H7 (cell line): ENCODE measurements around the gene SLC37A1. TPM values are rescaled to one million over a fixed set of nuclear protein-coding genes. Genes with fewer than 3 reads are reported as not detected.

ENCODE experiments used
- DNase-seq: peaks from one replicate; pipeline ENCODE4 v3.0.0; 2012
- H3K27me3 ChIP-seq: 2 replicates; pipeline ENCODE4 v1.6.0; 2011; ENCODE audit warnings: mild to moderate bottlenecking, low read length; ENCODE audit not compliant: control insufficient read depth, insufficient read depth
- H3K36me3 ChIP-seq: replicated peaks from 2 replicates; pipeline ENCODE4 v1.5.1; 2011; ENCODE audit warnings: low read length; ENCODE audit not compliant: control insufficient read depth, insufficient read depth
- H3K4me3 ChIP-seq: 2 replicates; pipeline ENCODE4 v1.5.1; 2011; ENCODE audit warnings: low read depth, mild to moderate bottlenecking, control low read depth, low read length, moderate library complexity; ENCODE audit not compliant: insufficient read depth
- total RNA-seq: library from RNA; depleted of rRNA; stranded (reverse); fragments of >200 nt; shearing (Covaris generic); gene quantifications from 2 replicates; pipeline ENCODE4 v1.2.3, GENCODE V29; 2014

Gene SLC37A1
- total RNA-seq, 1 experiment from 2014 or later = 8.2 TPM

DNA sequence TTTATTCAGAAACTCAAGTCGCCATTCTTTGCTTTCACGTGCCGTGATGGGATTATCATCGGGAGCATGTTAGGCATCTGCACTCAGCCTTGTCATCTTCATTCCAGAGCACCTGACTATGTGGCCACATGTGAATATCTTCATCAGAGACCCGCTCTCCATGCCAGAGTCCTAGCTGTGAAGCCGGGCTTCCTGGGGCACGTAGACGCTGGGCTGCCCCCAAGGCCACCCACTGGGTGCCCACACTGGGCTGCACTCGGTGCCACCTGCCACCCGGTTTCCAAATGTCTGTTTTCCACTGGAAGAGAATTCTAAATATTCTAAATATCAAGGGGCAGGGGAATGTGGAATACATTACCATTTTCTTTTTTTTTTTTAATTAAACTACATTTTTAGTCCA lies 43.8 kb downstream of the SLC37A1 start:
- DNase-seq = no peak
- Histone ChIP-seq H3K4me3 (no peak overlapping the region), H3K27me3 (no peaks in the 10 kb centered on the region), H3K36me3 (peaks cover 4% of the 10 kb centered on the region; the same call in 1 of the 2 replicates)

DNA sequence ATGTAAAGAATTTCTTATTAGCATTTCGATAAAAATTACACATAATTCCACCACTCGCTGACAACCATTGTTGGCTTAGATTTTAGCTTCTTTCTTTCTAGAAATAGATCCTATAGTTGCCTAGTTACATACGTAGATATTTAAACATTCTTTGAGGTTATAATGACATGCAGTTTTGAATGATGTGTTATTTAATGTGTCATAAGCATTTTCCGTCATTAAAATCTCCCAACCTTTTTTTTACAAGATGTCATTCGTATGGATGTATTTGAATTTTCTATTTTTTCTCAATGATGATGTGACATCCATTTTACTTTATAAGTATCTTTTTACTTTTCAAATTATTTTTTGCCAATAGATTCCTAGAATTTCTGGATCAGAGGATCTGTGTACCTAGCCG lies 44.7 kb downstream of the SLC37A1 start:
- no peak for DNase-seq

DNA sequence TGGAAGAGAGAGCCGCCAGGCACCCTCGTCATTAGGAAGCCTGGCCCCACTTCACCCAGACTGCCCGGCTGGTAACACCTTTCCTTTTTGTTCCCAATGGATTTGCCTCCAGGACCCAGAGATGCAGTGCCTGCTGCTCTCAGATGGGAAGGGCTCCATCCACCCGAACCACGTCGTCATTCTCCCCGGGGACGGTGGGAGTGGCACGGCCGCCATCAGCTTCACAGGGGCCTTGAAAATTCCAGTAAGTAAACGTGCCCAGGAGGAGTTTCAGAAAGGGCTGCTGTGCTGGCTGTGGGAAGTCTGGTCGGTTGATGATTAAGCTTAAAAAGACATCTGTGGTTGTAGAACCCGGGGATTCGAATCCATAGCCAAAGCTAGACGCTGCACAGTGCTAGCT lies 45.2 kb downstream of the SLC37A1 start:
- DNase-seq = no peak
- Histone ChIP-seq H3K36me3 (peaks cover 4% of the 10 kb centered on the region; the same call in 1 of the 2 replicates), H3K27me3 (no peaks in the 10 kb centered on the region), H3K4me3 (no peak overlapping the region)

More for the DNA sequence above, 44.7 kb downstream of the SLC37A1 start:
- Histone ChIP-seq H3K4me3 (no peak overlapping the region), H3K36me3 (peaks cover 4% of the 10 kb centered on the region; the same call in 1 of the 2 replicates), H3K27me3 (no peaks in the 10 kb centered on the region)

DNA sequence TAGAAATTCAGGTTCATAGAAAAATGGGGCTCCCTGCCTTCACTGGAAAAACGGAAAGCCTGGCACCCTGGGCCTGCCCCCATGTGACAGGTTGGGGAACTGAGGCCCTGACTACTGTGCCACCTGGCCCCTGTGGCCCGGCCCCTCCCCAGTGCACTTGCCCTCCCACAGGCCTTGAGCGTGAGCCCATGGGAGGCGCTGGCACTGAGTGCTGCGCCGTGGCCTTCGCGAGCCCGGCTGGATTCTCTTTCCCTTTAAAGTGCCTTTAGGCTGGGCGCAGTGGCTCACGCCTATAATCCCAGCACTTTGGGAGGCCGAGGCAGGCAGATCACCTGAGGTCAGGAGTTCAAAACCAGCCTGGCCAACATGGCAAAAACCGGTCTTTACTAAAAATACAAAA lies 45.7 kb downstream of the SLC37A1 start:
- Histone ChIP-seq H3K4me3 (no peak overlapping the region), H3K27me3 (no peaks in the 10 kb centered on the region), H3K36me3 (peaks cover 4% of the 10 kb centered on the region; the same call in 1 of the 2 replicates)
- DNase-seq = no peak

DNA sequence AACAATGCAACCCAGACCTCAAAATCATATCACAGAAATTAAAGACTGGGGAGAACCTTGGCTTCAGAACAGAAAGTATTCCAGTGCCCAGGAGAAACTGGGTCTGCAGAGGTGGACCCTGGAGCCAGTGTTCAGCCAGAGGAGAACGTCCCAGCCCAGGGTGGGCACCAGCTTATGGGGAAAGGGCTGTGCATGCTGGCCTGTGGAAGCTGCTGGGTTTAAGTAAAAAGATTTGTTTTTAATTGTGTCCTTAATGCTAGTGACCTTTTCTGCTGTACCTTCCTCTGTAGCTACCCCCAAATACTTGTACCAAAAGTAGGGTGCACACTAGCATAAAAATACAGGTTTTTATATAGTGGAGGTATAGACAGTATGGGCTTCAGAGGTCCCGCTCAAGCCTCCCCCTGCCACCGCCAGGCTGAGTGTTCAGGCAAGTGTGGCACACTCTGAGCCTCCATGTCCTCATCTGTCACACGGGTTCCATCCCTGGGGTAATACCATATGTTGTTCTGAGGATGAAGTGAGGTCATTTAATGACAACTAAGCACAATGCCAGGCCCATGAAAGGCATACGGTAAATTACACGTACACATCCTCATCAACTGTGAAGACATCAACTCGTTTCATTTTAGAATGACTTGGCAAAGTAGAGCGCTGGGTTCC lies 47.0 kb downstream of the SLC37A1 start:
- H3K36me3 ChIP-seq = peaks cover 2% of the 10 kb centered on the region; the same call in 1 of the 2 replicates
- no peaks in the 10 kb centered on the region for H3K27me3 ChIP-seq
- no peak overlapping the region for H3K4me3 ChIP-seq
- no peak for DNase-seq

DNA sequence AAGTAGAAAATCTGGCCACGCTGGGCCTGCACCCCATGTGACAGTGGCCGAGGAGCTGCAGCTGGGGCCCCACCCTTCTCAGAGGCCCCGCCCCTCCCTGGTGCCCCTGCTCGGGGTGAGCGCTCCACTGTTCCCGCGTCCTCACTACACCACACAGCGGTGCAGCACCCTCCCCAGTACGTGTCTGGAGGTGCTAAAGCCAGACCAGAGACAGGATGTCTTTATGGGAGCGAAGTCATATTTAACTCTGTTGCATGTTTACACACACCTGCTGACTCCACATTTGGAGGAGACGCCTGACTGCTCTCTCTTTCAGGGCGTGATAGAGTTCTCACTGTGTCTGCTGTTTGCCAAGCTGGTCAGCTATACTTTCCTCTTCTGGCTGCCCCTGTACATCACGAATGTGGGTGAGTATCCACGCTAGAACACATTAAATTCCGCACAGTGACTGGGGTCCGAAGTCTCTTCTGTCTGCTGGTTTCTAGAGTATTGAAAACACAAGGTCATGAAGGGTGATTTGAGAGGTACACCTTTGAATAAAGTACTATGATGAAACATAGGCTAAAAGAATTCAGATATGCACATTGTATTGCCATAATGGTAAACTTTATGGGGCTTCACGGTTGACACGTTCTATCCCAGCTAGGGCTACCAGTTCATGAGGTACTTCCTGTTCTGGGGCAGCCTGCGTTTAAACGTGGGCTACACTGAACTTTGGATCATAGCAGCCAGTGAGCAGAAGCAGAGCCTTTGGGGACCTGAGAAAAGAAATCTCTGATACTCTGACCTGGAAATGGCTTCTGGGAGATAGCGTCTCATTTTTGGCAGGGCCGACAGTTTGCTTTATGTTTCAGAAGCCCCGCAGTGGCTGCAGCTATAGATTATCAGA lies 48.4 kb downstream of the SLC37A1 start:
- DNase-seq = peak; percentile 61
- Histone ChIP-seq H3K27me3 (no peaks in the 10 kb centered on the region), H3K4me3 (no peak overlapping the region), H3K36me3 (peaks cover 2% of the 10 kb centered on the region)

DNA sequence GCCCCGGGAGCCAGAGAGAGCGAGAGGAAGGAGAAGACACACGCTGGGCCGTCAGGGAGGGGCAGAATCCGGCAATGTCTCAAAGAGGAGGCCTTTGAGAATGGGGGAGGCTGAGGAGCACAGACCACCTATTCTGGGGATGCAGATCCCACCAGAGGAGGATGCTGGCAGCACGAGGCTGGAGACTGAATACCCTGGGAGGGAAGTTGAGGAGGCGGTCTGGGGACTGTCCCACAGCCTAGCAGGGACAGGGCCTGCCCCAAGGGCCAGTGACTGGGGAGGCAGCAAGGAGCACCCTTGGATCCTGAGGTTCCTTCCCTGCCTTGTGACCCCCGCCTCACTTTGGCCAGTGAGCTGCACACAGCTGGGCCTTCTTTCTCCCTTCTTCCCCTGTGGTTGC lies 49.2 kb downstream of the SLC37A1 start:
- H3K27me3 ChIP-seq = no peaks in the 10 kb centered on the region
- DNase-seq = no peak
- H3K36me3 ChIP-seq = peaks cover 2% of the 10 kb centered on the region
- no peak overlapping the region for H3K4me3 ChIP-seq

DNA sequence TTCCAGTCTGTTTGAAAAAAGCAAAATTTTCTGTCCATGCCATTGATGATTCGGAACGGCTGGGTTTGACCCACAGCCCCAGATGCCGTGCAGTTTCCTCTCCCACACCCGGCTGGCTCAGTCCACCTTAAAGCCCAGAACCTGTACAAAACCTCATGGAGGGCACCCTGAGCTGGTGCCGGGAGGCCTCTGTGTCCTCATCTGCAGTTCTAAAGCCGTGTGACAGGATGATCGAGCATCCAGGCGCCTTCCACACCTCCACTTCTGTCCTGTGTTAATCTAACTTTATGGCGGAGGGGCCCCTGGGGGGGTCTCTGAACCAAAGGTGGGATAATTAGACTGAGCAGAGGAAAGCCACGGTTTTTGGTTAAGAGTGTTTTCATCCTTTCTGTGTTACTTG lies 49.6 kb downstream of the SLC37A1 start:
- no peak for DNase-seq
- H3K4me3 ChIP-seq = no peak overlapping the region
- H3K36me3 ChIP-seq = peaks cover 2% of the 10 kb centered on the region
- no peaks in the 10 kb centered on the region for H3K27me3 ChIP-seq

DNA sequence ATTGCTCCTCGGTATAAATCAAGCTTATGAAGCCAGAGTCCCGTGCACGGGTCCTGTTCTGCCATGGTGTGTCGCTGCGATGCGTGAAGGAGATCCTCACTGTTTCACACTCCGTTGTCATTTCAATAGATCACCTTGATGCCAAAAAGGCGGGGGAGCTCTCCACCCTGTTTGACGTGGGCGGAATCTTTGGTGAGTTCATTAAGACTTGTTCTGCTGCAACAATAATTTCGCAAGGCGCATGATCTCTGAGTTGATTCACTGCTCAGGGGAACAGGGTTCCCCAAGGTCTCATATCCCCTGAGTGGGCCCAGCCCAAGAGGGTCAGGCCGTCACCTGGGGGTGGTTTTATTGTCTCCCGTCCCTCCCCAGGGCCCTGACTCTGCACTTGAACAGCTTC lies 50.0 kb downstream of the SLC37A1 start:
- H3K4me3 ChIP-seq = no peak overlapping the region
- no peaks in the 10 kb centered on the region for H3K27me3 ChIP-seq
- H3K36me3 ChIP-seq = peaks cover 2% of the 10 kb centered on the region
- DNase-seq = no peak

DNA sequence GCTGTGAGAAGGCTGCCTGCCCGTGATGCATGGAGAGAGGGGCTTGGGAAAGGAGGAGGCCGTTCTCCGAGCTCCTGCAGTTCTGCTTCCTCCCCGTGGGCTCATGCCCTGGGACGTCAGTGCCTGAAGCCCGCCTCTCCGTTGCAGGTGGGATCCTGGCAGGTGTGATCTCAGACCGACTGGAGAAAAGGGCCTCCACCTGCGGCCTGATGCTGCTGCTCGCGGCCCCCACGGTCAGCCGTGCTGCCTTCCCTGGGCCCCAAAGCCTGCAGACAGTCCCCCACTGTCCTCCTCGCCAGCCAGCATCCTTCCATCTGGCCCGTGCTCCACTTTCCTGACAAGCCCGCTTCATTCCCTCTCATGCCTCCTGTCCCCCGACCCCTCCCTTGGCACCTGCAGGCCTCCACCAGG lies 50.9 kb downstream of the SLC37A1 start:
- no peak for DNase-seq
- no peaks in the 10 kb centered on the region for H3K27me3 ChIP-seq
- H3K36me3 ChIP-seq = peaks cover 2% of the 10 kb centered on the region
- H3K4me3 ChIP-seq = no peak overlapping the region

DNA sequence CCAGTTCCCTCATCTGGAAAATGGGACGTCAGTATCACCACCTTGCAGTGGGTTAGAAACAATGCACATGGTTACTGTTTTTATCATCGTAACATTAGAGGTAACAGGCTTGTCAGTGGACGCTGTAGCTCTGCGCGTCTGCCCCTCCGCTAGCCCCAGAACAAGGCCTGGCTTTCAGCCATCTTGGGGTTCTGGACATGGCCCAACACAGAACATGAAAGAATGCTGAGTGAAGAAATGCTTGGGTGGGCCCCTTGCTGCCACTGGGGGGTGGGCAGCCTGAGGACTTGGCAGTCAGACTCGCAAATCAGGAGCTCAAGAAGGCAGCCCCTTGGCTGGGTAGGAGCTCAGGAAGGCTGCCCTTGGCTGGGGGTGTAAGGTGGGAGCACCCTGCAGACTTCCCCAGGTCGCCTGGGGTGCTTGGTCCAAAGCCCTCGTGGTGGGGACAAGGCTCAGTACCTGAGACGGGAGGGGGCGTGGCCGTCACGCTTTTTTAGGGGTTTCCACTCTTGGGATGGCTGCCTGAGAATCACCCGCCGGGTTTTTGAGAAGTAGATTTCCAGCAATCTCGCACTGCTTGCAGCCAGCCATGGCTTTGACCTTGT lies 51.7 kb downstream of the SLC37A1 start:
- Histone ChIP-seq H3K4me3 (no peak overlapping the region), H3K27me3 (no peaks in the 10 kb centered on the region), H3K36me3 (peaks cover 2% of the 10 kb centered on the region)
- DNase-seq = no peak

DNA sequence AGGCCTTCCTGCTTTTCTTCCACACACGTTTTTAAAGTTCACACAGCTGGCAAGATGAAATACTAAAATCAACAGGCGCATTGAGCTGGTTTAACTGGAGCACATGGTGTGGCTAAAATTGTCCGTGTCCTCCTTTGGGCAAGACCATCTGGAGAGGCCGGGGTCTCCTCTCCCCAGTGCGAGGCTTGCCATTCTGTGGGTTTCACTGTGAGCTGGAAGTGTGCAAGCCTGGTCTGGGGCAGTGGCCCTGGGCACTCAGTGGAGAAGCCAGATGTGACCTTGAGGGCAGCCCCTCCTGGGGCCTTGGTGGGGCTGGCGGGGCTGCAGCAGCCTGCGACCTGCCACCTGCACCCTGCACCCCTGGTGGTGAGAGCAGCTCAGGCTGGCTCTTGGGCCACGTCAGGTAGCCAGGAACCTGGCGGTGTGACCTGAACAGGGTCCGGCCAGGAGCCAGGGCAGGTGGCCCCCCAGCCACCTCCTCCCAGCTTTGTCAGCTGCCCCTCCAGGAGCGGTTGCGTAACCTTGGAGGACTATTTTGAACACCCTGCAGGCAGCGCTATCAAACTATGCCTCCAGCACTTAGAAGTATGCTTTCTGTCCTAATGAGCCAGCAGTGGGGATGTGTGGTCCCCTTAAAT lies 52.4 kb downstream of the SLC37A1 start:
- Histone ChIP-seq H3K27me3 (no peaks in the 10 kb centered on the region), H3K4me3 (no peak overlapping the region)
- no peak for DNase-seq

DNA sequence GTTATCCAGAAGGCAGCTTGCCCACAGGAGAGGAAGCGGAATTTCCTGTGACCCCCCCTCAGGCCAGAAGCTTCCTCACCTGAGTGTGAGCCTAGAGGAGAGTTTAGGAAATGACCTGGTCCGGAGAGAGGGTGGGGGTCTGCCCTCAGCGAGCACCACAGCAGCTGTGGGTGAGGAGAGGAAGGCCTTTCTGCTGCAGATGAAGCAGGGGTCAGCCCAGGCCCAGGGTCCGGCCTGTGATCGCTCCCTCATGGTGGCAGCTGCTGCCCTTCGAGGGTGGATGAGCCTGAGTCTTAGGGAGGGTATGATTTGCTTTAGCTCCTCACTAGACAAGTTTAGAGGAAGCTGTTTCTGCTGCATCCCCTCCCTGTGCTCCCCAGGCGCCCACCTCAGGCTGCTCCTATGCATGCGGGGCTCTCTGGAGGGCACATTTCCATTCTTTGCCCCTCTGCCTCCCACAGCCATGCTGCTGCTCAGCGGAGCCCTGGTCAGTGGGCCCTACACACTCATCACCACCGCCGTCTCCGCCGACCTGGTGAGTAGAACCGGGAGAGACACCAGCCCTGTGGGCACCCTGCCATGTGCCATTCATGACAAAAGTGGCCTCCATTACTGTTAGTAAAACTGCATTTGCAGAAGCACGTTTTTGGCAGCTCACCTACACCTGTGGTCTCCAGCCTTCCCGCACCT lies 53.0 kb downstream of the SLC37A1 start:
- no peaks in the 10 kb centered on the region for H3K27me3 ChIP-seq
- H3K36me3 ChIP-seq = peaks cover 2% of the 10 kb centered on the region
- no peak for DNase-seq
- no peak overlapping the region for H3K4me3 ChIP-seq

More for the DNA sequence above, 52.4 kb downstream of the SLC37A1 start:
- H3K36me3 ChIP-seq = peaks cover 2% of the 10 kb centered on the region

DNA sequence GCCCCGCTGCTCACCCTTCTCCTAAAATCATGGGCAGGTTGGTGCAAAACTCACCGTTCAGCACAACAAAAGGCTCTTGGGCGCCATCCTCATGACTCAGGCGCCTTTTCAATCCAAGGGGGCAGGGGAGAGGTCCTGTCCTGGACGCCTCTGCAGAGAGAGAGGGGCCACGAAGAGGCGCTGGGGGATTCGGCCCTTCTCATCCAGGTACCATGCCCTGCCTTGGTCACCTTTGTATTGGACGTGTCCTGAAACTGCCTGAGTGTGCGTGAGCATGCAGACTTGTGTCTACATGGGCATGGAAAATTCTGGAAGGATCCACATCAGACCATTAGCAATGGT lies 53.5 kb downstream of the SLC37A1 start:
- no peak for DNase-seq
- H3K36me3 ChIP-seq = peaks cover 2% of the 10 kb centered on the region
- no peaks in the 10 kb centered on the region for H3K27me3 ChIP-seq
- no peak overlapping the region for H3K4me3 ChIP-seq
